LNCaP clone FGC (cell line): ENCODE measurements around the gene ARHGAP22.

Experiments used
- DNase-seq: peaks from one replicate; pipeline ENCODE4 v3.0.0-alpha.2; 2011; ENCODE audit warnings: low read depth
- H3K4me3 ChIP-seq: 2 replicates; pipeline ENCODE4 v1.5.1; 2011; ENCODE audit warnings: mild to moderate bottlenecking, low read depth, low read length, control low read depth
- CTCF ChIP-seq: IDR thresholded peaks from 2 replicates; pipeline ENCODE4 v1.5.1; 2012; ENCODE audit warnings: mild to moderate bottlenecking; ENCODE audit not compliant: control insufficient read depth, insufficient read depth; ENCODE audit errors: extremely low read depth

The ARHGAP22 gene

GRCh38 chr10:48526011-48526821 is 78.7 kb downstream of the ARHGAP22 start:
- DNase-seq: no peak
- no peak overlapping the region for H3K4me3 ChIP-seq
- TF ChIP-seq CTCF: no peak

DNA sequence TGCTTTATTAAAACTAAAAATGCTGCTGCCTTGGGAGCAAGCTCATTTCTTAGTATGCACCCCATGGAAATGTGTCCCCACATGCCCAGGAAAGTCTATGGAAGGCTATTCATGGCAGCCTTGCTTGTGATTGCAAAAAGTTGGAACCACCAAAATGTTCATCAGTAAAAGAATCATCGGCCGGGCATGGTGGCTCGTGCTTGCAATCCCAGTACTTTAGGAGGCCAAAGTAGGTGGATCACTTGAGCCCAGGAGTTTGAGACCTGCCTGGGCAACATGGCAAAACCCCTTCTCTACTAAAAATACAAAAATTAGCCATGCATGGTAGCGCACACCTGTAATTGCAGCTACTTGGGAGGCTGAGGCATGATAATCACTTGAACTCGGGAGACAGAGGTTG is 79.8 kb downstream of the ARHGAP22 start:
- H3K4me3 ChIP-seq: no peak overlapping the region
- DNase-seq: no peak
- no peak for TF ChIP-seq CTCF

- TF ChIP-seq CTCF: peak; percentile 44
- DNase-seq: no peak
- peak overlapping the region; percentile 36 for H3K4me3 ChIP-seq
Observed at GRCh38 chr10:48523820-48524758, 80.8 kb downstream of the ARHGAP22 start.

DNA sequence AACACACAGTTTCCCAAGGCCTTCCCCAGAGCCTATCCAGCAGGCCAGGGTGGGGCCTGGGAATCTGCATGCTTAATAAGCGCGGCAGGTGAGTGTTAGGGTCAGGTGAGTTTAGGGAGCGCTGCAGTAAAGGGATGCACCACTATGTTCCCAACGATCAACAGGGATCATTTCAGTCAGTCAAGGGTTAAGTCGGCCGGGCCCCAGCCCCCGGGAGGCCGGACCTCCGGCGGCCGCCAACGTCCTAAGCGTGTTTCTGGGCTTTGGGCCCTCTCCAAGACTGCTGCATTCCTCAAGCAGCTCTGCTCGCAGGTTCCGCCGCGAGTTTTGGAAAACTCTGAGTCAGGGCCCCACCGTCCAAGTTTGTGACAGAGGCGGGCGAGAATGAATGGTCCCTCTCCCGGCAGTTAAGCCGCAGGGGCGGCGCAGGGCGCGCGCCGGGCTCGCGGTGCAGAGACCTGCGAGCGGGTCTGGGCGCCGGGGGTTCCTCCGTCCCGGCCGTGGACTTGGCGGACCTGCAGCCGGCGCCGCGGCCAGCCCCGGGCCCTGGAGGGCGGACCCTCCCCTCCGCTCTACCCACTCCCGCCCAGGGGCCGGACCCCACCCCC is 81.6 kb downstream of the ARHGAP22 start:
- TF ChIP-seq CTCF: no peak
- peak overlapping the region; percentile 36 for H3K4me3 ChIP-seq
- no peak for DNase-seq

DNA sequence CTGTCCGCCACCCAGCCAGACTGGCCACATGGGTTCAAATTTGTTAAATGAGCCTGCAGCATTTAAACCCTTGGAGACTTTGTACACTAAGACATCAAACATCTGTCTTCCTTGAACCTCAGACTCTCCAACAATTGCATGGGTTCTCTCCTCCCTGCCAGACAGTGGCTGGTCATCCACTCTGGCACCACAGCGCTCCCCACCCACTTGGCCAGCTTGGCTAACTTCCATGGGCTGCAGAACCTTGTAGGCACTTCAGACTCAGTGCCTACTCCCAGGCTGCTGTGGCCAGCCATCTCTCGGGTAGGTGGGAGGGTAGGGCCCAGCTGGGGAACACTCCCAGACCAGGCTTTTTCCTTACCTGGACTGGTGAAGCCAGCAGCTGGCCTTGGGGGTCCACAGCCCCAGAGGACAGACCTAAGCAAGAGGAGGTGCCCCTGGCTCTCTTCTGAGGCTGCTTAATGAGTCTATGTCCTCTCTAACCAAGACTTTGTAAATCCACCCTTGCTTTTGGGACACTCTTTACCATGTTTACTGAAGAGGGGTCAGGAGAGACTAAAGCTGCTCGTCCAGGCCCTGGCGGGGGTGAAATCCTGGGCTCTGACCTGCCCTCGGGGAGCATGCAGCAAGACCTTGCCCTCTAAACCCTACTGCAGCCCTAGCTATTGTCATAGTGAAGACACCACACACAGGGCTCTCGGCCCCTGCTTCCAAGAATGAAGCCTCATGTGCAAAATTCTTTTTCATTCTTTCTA is 82.7 kb downstream of the ARHGAP22 start:
- no peak overlapping the region for H3K4me3 ChIP-seq
- DNase-seq: no peak
- TF ChIP-seq CTCF: no peak

- H3K4me3 ChIP-seq: no peak overlapping the region
- DNase-seq: no peak
- TF ChIP-seq CTCF: no peak
Observed at GRCh38 chr10:48520594-48520993, 84.3 kb downstream of the ARHGAP22 start.
